GM23248 (cell line): ENCODE results near the gene HTT. TPM values are rescaled to one million over a fixed set of nuclear protein-coding genes. Genes with fewer than 3 reads are reported as not detected.
A peak's percentile ranks its signal among the peaks of the same experiment; 100 is the strongest.

ENCODE experiments used
- DNase-seq: peaks from one replicate; pipeline ENCODE4 v3.0.0-alpha.2; 2015
- H2AFZ ChIP-seq: fragments of 200-600 bp; sonication (generic); 2 replicates; pipeline ENCODE4 v1.6.1; 2016; ENCODE audit warnings: antibody characterized with exemption
- H3F3A ChIP-seq: fragments of 200-600 bp; sonication (generic); 2 replicates; pipeline ENCODE4 v1.6.1; 2016; ENCODE audit warnings: mild to moderate bottlenecking, antibody characterized with exemption, mixed run types; ENCODE audit not compliant: insufficient read depth
- H3K27ac ChIP-seq: fragments of 200-600 bp; sonication (generic); 2 replicates; pipeline ENCODE4 v1.5.1; 2016; ENCODE audit warnings: mild to moderate bottlenecking
- H3K27me3 ChIP-seq: fragments of 200-600 bp; sonication (generic); replicated peaks from 2 replicates; pipeline ENCODE4 v1.6.1; 2016; ENCODE audit warnings: mild to moderate bottlenecking; ENCODE audit not compliant: insufficient read depth
- H3K36me3 ChIP-seq: fragments of 200-600 bp; sonication (generic); 2 replicates; pipeline ENCODE4 v1.6.1; 2016; ENCODE audit warnings: low read depth, mild to moderate bottlenecking
- H3K4me1 ChIP-seq: fragments of 200-600 bp; sonication (generic); 2 replicates; pipeline ENCODE4 v1.6.1; 2016; ENCODE audit warnings: mild to moderate bottlenecking; ENCODE audit not compliant: insufficient read depth
- H3K4me2 ChIP-seq: fragments of 200-600 bp; sonication (generic); one replicate; pipeline ENCODE4 v1.6.1; 2016; ENCODE audit warnings: mild to moderate bottlenecking; ENCODE audit not compliant: unreplicated experiment
- H3K4me3 ChIP-seq: fragments of 200-600 bp; sonication (generic); 2 replicates; pipeline ENCODE4 v1.5.1; 2016; ENCODE audit warnings: mild to moderate bottlenecking
- H3K79me2 ChIP-seq: fragments of 200-600 bp; sonication (generic); 2 replicates; pipeline ENCODE4 v1.6.1; 2016; ENCODE audit warnings: mild to moderate bottlenecking; ENCODE audit not compliant: insufficient read depth
- H3K9ac ChIP-seq: fragments of 200-600 bp; sonication (generic); 2 replicates; pipeline ENCODE4 v1.6.1; 2016; ENCODE audit warnings: mild to moderate bottlenecking
- H3K9me2 ChIP-seq: fragments of 200-600 bp; sonication (generic); 2 replicates; pipeline ENCODE4 v1.6.1; 2016; ENCODE audit warnings: mixed run types, mild to moderate bottlenecking, moderate library complexity; ENCODE audit not compliant: insufficient read depth
- H3K9me3 ChIP-seq: fragments of 200-600 bp; sonication (generic); one replicate; pipeline ENCODE4 v1.6.1; 2017; ENCODE audit warnings: low read depth
- H4K20me1 ChIP-seq: fragments of 200-600 bp; sonication (generic); 2 replicates; pipeline ENCODE4 v1.6.0; 2016; ENCODE audit not compliant: insufficient read depth
- EZH2 ChIP-seq: fragments of 200-600 bp; sonication (generic); IDR thresholded peaks from 2 replicates; pipeline ENCODE4 v1.6.1; 2018; ENCODE audit warnings: antibody characterized with exemption, mild to moderate bottlenecking; ENCODE audit not compliant: insufficient read depth, poor library complexity, severe bottlenecking
- EZH2phosphoT487 ChIP-seq: fragments of 200-600 bp; sonication (generic); IDR thresholded peaks from 2 replicates; pipeline ENCODE4 v1.6.1; 2018; ENCODE audit warnings: antibody characterized with exemption, moderate library complexity, mild to moderate bottlenecking, low read depth; ENCODE audit not compliant: insufficient read depth
- WGBS, 2 experiments: methylation state at CpG; one replicate each; pipeline ENCODE4 v1.1.6; 2015 to 2017; ENCODE audit warnings: low lambda C conversion rate in 2 of 2, low coverage in 1 of 2; ENCODE audit errors: missing lambda C conversion rate in 2 of 2; 5-methylcytosine and 5-hydroxymethylcytosine counted together
- in situ Hi-C: fragments of 300-500 bp; cut with MboI; formaldehyde crosslinking; loops from 2 replicates; pipeline ENCODE4 v1.15.0; 2020
- polyA plus RNA-seq: library from polyadenylated mRNA; unstranded; fragments of >200 nt; fragmentation: Nextera tagmentation; extraction: Ambion mirVana; gene quantifications from 2 replicates; pipeline ENCODE4 v1.2.1, GENCODE V29; 2016
- total RNA-seq: library from RNA; depleted of rRNA; stranded (reverse); fragments of >200 nt; shearing (Covaris generic); gene quantifications from 2 replicates; pipeline ENCODE4 v1.2.3, GENCODE V29; 2014

Gene HTT
- total and polyA plus RNA-seq, 2 experiments from 2014 or later = 8.2 to 26.5 TPM

DNA sequence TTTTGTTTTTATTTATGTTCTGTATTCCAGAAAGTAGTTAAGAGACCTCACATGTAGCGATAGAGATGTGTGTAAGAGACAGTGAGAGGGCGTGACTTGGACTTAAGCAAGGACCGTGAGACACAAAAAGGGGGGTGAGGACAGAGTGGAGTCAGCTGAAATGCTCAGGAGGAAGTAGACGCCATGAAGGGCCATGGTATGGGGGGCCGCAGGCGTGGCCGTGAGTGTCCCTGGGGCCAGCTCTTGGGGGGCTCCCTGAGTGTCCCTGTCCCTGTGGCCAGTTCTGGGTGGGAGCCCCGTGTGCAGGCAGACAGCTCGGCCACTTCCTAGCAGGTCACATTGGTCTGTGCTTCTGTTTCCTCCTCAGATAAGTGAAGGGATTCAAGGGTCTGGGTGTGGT lies 151.5 kb downstream of the HTT start:
- no peak for DNase-seq
- no peaks in the 10 kb centered on the region for H3K79me2 ChIP-seq
- no peak for TF ChIP-seq EZH2
- TF ChIP-seq EZH2phosphoT487 = no peak
- H3K9me2 ChIP-seq = no peaks in the 10 kb centered on the region
- H3K9ac ChIP-seq = no peak overlapping the region
- H4K20me1 ChIP-seq = no peaks in the 10 kb centered on the region
- no peaks in the 10 kb centered on the region for H3K4me1 ChIP-seq
- 88 to 94% methylated on average over 8 to 9 of the region's 9 CpGs for WGBS, 2 experiments
- no peak overlapping the region for H3K4me3 ChIP-seq
- H2AFZ ChIP-seq = no peak overlapping the region
- H3K27ac ChIP-seq = no peak overlapping the region
- H3K27me3 ChIP-seq = no peaks in the 10 kb centered on the region
- no peaks in the 10 kb centered on the region for H3F3A ChIP-seq
- H3K4me2 ChIP-seq = no peak overlapping the region
- peaks cover 8% of the 10 kb centered on the region; the same call in 1 of the 2 replicates for H3K36me3 ChIP-seq
- H3K9me3 ChIP-seq = no peaks in the 10 kb centered on the region
- in situ Hi-C loops = no loop called here

DNA sequence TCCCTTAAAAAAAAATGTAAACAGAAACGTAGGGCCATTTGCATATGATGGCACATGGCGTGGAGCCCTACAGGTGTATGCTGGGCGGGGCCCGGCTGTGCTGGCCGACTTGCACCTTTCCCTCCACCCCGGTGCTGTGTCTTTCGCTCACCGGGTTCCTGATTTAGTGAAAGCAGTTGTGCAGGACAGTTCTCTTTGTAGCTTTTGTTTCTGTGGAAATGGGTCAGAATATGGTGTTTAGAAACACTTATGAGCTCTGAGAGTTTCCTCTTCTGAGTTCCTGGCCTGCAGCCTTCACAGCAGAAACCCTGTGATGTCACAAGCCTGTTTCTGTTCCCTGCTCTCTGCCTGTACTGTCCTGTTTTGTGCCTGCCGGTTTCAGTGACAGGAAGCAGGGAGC lies 152.0 kb downstream of the HTT start:
- no peaks in the 10 kb centered on the region for H3K9me3 ChIP-seq
- H2AFZ ChIP-seq = no peak overlapping the region
- no peak overlapping the region for H3K27ac ChIP-seq
- H3K9ac ChIP-seq = no peak overlapping the region
- H3K9me2 ChIP-seq = no peaks in the 10 kb centered on the region
- H3K4me1 ChIP-seq = no peaks in the 10 kb centered on the region
- H3K79me2 ChIP-seq = no peaks in the 10 kb centered on the region
- H3K4me2 ChIP-seq = no peak overlapping the region
- no peaks in the 10 kb centered on the region for H3K27me3 ChIP-seq
- H3K4me3 ChIP-seq = no peak overlapping the region
- DNase-seq = no peak
- in situ Hi-C loops = no loop called here
- H4K20me1 ChIP-seq = no peaks in the 10 kb centered on the region
- TF ChIP-seq EZH2 (no peak), EZH2phosphoT487 (no peak)
- H3K36me3 ChIP-seq = peaks cover 8% of the 10 kb centered on the region; the same call in 1 of the 2 replicates
- H3F3A ChIP-seq = no peaks in the 10 kb centered on the region
- WGBS, 2 experiments = 74 to 82% methylated on average over 9 of the region's 9 CpGs

DNA sequence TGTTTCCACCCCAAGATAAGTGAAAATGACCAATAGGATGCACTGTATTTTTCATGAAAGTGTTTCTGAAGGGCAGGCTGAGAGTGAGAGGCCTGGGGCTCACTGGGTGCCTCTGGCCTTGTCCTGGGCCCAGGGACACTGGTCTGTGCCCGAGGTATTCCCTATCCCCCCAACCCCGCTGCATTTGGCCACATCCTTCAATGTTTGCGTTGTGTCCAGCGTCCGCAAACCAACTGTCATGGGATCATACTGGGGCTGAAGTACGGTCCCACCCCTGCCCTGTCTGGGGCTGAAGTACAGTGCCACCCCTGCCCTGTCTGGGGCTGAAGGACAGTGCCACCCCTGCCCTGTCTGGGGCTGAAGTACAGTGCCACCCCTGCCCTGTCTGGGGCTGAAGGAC lies 152.5 kb downstream of the HTT start:
- H2AFZ ChIP-seq = no peak overlapping the region
- H3K27me3 ChIP-seq = no peaks in the 10 kb centered on the region
- H3F3A ChIP-seq = no peaks in the 10 kb centered on the region
- no peaks in the 10 kb centered on the region for H3K9me3 ChIP-seq
- H3K79me2 ChIP-seq = no peaks in the 10 kb centered on the region
- H4K20me1 ChIP-seq = no peaks in the 10 kb centered on the region
- no peak overlapping the region for H3K9ac ChIP-seq
- H3K4me2 ChIP-seq = no peak overlapping the region
- WGBS, 2 experiments = 95 to 98% methylated on average over 6 of the region's 6 CpGs
- H3K27ac ChIP-seq = no peak overlapping the region
- no peak for DNase-seq
- no peaks in the 10 kb centered on the region for H3K9me2 ChIP-seq
- no peak overlapping the region for H3K4me3 ChIP-seq
- H3K36me3 ChIP-seq = peaks cover 5% of the 10 kb centered on the region; the same call in 1 of the 2 replicates
- in situ Hi-C loops = no loop called here
- no peak for TF ChIP-seq EZH2
- H3K4me1 ChIP-seq = no peaks in the 10 kb centered on the region

DNA sequence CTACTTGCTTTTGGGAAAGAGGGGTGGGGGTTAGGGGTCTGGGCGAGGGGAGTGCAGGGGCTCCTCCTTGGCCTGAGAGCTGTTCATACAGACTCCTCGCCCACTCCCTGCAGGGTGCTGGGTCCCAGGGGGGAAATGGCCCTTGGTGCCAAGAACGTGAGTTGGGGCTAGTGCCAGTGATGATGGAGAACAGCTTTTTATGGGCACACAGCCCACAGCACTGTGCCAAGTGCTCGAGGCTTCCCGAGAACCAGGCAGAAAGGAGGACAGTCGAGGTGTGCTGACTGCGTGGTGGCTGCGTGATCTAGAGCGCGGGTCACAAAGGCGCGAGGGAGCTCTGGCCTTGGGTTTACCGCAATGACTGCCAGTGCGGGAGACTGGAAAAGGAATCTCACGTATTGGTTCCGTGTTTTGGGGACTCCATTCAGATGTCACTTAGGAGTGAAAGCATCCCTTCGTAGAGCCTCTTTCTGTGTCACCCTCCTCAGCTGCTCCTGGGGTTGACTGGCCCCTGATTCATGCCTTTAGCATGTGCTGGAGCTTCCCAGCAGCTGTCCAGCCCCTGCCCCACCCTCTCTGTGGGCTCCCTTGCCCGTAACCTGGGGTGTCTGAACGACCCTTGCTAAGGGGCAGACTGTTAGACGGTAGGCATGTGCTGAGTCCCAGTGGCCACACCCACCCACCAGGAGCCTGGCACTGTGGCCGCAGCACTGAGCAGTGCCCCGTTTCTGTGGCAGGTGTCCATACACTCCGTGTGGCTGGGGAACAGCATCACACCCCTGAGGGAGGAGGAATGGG lies 153.6 kb downstream of the HTT start:
- H3K27ac ChIP-seq = no peak overlapping the region
- no peak for TF ChIP-seq EZH2
- no peak for TF ChIP-seq EZH2phosphoT487
- no peak overlapping the region for H2AFZ ChIP-seq
- no peaks in the 10 kb centered on the region for H3F3A ChIP-seq
- no peaks in the 10 kb centered on the region for H3K27me3 ChIP-seq
- no peaks in the 10 kb centered on the region for H3K4me1 ChIP-seq
- WGBS, 2 experiments = 83 to 84% methylated on average over 22 to 23 of the region's 23 CpGs
- H3K79me2 ChIP-seq = no peaks in the 10 kb centered on the region
- H3K36me3 ChIP-seq = peaks cover 4% of the 10 kb centered on the region; the same call in 1 of the 2 replicates
- no peaks in the 10 kb centered on the region for H3K9me3 ChIP-seq
- no peak overlapping the region for H3K4me3 ChIP-seq
- in situ Hi-C loops = no loop called here
- H3K9ac ChIP-seq = no peak overlapping the region
- H4K20me1 ChIP-seq = no peaks in the 10 kb centered on the region
- H3K9me2 ChIP-seq = no peaks in the 10 kb centered on the region
- peak; percentile 32 for DNase-seq
- no peak overlapping the region for H3K4me2 ChIP-seq
